HPDE6-E6E7 (cell line): ENCODE data around the gene IFI6.
"Not testable (repeated sequence)": the region's sequence is repeated elsewhere in the genome, so short reads cannot be mapped to it uniquely, and the experiment has no call there.

ENCODE experiments used
- DNase-seq: peaks from one replicate; pipeline ENCODE4 v3.0.0; 2011; ENCODE audit warnings: missing footprints; ENCODE audit errors: extremely low spot score

Gene IFI6

DNA sequence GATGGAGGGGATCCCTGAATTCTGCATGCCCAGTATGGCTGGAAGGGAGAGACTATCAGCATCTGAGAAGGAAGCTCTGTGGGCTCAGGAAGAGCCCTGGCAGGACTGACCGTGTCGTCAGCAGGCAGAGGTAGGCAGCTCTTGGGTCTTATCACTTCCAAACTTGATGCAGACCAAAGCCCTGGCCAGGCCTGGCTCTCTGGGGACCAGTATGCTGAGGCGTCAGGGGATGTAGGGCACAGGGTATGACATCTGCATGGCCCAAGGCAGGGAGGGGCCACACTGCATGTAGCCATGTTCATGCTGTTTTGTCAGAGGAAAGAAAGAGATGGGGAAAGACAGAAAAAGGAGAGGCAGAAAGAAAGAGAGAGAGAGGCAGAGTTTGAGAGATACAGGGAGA, 43.3 kb downstream of the IFI6 start:
- DNase-seq: no peak

DNA sequence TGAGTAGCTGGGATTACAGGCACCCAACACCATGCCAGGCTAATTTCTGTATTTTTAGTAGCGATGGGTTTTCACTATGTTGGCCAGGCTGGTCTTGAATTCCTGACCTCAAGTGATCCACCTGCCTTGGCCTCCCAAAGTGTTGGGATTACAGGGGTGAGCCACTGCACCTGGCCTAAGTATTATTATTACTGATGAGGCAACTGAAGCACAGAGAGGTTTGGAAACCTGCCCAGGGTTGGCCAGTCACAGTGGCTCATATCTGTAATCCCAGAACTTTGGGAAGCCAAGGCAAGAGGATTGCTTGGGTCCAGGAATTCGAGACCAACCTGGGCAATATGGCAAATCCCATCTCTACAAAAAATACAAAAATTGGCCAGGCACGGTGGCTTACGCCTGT, 44.3 kb downstream of the IFI6 start:
- DNase-seq: not testable (repeated sequence)

DNA sequence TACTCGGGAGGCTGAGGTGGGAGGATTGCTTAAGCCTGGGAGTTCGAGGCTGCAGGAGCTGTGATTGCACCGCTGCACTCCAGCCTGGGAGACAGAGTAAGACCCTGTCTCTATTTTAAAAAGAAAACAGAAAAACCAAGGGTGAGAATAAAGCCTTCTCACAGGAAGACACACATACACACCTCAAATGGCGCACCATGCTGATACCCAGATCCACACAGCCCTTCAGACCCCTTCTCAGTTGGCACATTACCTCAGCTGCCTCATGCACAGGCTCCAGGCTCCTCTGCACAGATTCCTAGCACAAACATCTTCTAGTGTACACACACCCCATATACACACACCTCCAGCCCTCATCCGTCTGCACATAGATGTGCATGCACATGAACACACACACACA, 44.9 kb downstream of the IFI6 start:
- DNase-seq: no peak

DNA sequence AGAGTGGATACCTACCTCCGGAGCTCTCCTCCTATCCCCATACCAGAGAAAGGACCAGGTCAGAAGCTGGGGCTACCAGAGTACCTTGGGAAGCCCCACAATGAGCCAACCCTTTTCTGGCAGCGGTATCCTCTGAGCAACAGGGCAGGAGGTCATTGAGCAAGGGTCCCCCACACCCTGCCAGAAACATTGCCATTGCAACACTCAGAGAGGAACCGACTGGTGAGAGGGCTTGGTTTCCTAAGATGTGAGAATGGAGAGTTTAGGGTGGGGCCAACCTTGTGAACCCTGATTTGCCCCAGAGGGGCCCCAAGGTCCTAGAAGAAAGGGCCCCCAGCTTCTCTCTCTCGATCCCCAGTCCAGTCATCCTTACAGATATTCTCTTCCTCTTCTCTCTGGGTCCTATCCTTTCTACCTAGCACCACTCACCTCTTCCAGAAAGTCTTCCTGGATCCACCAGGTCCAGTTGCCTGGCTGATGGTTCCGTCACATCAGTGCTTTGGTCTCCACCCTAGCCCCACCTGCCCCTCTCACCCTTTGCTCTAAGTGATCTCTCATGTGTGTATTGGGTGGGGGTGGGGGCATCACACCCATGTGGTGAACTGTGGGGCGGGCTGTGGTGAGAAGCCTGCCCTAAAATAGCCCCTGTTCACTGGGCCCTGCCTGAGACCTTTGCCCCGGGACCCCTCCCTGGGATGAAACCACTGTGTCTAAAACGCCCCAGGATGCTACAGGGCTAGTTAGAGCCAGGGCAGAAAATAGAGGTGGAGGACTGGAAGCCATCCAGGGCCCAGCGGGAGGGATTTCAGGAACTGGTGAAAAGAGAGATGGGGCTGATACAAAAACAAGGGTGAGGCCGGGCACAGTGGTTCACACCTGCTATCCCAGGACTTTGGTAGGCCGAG, 45.7 kb downstream of the IFI6 start:
- no peak for DNase-seq

DNA sequence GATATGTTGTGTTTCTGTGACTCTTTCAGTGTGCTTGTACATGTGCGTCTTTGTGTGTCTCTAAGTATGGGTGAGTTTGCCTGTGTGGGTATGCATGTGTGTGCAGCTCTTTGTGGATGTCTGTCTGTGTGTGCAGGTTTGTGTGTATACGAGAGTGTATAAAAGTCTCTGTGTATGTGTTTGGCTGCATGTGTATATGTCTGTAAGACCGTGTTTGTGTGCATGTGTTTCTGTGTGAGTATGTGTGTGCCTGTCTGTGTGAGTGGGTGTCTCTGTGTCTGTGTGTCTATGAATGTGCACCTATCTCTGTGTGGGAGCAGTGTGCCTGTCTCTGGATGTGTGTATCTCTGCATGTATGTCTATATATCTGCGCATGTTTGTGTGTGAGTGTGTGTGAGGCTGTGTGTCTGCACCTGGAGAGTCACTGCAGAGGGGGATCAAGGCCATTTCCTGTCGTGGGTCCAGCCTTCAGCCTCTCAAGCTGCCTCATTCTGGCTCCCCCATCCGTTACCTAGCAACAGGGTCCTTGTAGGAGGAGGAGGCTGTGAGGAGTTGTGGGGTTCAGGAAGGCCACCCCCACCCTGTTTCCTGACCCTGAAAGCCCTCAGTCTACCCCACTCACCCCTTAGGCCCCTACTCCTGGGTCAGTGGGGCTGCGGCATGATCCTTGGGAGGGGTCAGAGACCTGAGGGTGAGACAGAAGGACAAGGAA, 47.4 kb downstream of the IFI6 start:
- DNase-seq: no peak

DNA sequence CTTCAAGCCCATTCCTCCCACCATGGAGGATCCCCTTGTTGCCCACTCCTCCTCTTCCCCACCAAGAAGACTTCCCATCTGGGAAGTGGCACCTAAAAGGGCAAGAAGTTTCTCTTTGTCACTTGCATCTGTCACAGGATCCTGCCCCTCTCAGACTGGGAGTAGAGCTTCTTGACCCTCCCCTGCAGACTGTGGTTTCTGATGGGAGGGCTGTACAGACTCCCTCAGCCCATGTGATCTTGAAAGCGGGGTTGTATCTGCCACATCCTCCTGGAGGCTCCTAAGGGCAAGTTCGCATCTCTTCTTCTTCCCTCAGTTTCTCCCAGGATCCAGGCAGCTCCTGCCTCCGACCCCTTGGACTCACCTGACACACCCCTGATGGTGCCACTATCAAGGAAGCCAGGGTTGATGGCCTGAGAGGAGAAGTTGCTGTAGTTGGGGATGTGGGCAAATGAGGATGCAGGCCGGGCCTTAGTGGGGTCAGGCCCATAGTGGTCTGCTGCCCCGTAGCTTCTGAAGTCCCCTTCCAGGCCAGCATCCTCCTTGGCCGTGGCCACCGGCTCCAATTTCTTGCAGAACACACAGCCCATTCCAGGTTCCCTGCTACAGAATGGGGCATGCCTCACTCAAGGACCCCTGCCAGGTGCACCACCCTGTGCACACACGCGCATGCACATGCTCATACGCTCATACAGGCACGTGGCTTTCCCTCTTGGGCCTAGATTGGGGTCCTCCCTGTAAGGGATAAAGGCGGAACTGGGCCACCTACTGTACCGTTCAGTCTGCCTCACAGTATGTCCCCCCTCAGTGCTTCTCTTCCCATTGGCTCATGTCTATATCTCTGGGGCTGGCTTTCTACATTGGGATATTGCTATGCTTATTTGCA, 48.4 kb downstream of the IFI6 start:
- DNase-seq: no peak

DNA sequence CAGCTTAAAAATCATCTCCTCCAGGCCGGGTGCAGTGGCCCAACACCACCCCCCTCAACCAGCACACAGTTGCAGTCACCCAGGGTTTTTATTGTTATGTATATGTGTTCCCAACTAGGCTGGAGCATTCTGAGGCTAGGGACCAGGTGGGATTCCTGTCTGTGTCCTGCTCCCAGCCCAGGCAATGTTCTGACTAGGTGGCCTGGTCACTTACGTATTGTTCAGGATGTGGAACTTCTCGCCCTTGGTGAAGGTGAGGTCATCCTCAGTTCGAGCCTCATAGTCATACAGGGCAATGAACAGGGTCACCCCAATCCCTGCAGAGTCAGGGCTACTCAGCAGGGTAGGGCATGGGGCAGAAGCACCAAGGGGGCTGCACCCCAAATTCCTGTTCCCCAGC, 49.2 kb downstream of the IFI6 start:
- no peak for DNase-seq

DNA sequence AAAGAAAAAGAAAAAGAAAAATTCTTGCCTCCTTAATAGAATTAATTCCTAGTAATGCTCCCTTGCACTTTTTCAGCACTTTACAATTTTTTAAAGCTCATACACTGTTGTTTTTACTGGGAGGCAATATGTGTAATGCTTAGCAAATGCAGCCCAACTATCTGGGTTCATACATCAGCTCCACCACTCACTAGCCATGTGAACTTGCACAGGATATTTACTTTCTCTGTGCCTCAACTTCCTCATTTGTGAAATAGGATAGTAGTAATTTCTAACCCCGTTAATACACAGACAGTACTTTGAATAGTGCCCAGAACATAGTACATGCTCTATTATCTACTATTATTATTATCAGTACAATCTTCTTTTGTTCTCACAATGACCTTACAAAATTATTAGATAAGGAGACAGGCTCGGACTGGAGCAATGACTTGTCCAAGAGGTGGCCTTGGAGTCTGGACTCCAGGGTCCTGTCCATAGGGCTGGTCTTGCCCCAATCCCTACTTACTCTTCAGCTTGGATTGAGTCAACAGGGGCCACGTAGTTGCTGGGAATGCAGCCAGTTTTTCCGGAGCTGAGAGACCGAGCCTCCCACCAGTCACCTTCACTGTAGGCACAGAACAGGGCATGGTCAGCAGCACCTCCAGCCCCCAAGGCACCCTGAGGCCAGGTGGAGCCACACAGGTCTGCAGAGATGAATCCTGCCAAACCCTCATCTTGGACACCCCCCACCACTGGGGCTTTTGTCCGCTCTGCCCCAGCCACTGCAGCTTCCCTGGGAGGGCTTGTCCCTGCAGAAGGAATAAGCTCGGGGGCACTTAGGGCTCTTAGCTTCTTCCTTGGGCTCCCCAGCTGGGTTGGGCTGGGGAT, 50.7 kb downstream of the IFI6 start:
- DNase-seq: no peak

DNA sequence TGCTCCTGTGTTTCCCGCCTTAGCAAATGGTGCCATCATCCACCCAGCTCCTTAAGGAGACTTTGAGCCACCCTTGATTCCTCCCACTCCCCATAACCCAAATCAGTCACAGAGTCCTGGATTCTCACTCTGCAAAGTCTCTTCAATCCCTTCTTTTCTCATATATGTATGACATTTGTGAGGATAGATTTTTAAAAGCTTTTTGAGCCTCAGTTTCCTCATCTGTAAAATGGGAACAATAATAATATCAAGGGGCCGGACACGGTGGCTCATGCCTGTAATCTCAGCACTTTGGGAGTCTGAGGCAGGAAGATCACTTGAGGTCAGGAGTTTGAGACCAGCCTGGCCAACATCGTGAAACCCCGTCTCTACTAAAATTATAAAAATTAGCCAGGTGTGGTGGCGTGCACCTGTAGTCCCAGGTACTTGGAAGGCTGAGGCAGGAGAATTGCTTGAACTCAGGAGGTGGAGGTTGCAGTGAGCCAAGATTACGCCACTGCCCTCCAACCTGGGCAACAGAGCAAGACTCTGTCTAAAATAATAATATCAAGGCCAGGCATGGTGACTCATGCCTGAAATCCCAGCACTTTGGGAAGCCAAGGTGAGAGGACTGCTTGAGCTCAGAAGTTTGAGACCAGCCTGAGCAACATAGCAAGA, 52.1 kb downstream of the IFI6 start:
- not testable (repeated sequence) for DNase-seq

DNA sequence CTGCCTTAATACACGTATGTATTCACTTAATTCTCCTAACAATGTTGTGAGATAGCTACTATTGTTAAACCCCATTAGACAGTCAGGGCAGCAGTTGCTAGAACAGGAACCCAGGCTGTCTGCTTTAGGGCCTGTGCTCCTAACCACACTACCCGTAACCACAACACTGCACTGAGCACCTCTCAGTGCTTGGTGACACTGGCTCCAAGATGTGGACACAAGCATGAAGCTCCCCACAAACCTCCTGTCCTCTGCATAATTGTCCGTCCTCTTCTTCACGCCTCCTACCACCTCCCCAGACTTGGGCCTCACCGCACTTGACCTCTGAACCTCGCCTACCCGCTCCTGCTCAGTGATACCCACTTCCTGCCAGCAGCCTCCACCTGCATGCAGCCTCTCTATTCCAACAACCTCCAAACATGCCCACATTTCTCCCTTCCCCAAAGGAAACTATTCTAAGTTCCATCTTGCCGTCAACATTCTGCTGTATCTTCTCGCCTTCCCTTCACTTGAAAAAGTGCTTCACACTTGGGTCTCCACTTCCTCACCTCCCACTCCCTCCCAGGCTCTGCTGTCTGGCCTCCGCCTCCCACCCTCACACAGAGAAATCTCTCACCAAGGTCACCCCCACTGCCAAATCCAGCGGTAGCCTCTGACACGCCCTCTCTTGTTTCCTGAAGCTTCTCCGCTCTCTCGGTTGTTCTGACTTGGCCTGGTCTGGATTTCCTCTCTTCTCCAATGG, 53.5 kb downstream of the IFI6 start:
- DNase-seq: no peak

DNA sequence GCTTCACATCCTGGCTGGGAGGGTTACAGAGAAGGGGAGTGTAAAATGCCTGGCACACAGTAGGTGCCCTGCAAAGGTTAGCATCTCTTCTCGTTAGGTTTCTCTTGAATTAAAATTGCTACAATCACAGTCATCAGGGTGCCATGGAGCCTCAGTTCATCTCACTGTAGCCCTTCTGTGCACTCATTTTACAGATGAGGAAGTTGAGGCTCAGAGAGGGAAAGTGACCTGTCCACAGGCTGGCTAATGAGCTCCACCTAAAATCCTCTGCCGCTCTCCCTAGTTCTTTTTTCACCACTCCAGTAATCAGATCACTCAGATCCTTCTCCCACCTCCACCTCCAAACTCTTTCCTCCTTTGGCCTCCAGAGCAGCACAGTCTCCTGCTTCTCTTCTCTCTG, 54.6 kb downstream of the IFI6 start:
- no peak for DNase-seq

DNA sequence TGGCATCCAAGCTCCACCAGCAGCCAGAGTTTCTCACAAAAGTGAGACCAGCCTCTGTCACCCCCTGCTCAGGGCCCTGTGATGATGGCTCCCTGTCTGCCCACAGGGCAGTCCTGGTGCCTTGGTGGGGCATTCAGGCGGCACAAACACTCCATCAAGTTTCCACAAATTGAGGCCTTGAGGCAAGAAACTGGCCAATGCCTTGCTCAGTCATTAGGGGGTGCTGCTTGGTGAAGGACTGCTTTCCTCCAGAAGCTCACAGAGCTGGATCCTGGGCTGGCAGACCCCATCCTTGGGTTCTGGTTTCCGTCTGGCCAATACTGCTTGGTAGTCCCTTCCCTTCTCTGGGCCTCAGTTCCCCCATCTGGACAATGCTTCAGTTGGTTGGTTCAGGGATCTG, 55.6 kb downstream of the IFI6 start:
- DNase-seq: no peak
